Keratinocyte (primary cell): ENCODE data around the gene YAP1. TPM values are rescaled to one million over a fixed set of nuclear protein-coding genes. Genes with fewer than 3 reads are reported as not detected.

ENCODE experiments used
- DNase-seq: peaks from one replicate; pipeline ENCODE4 v3.0.0-alpha.2; 2011; ENCODE audit warnings: low read depth, missing footprints, low spot score
- FAIRE-seq: peaks from 2 replicates; lab custom pipeline; 2011; peaks lifted over from hg19 to GRCh38; lab: Jason Lieb, UNC
- H2AFZ ChIP-seq: 2 replicates; pipeline ENCODE4 v1.6.0; 2012; ENCODE audit warnings: low read length, control low read depth, inconsistent platforms; ENCODE audit not compliant: control insufficient read depth
- H3K27ac ChIP-seq: 2 replicates; pipeline ENCODE4 v1.5.1; 2011; ENCODE audit warnings: low read length; ENCODE audit not compliant: control insufficient read depth, insufficient read depth
- H3K27me3 ChIP-seq: 3 replicates; pipeline ENCODE4 v1.6.0; 2011; ENCODE audit warnings: low read length; ENCODE audit not compliant: control insufficient read depth, insufficient read depth; ENCODE audit errors: extremely low read depth
- H3K36me3 ChIP-seq, 2 experiments: 2 replicates in 1 of 2; 3 replicates in 1 of 2; pipeline ENCODE4 v1.5.1; 2011; ENCODE audit warnings: low read length in 2 of 2, mild to moderate bottlenecking in 1 of 2; ENCODE audit not compliant: control insufficient read depth in 2 of 2, insufficient read depth in 2 of 2; ENCODE audit errors: extremely low read depth in 1 of 2
- H3K4me1 ChIP-seq: 3 replicates; pipeline ENCODE4 v1.5.1; 2011; ENCODE audit warnings: low read length; ENCODE audit not compliant: control insufficient read depth, insufficient read depth; ENCODE audit errors: extremely low read depth
- H3K4me2 ChIP-seq: 3 replicates; pipeline ENCODE4 v1.6.0; 2011; ENCODE audit warnings: low read depth, low read length; ENCODE audit not compliant: control insufficient read depth, insufficient read depth; ENCODE audit errors: extremely low read depth
- H3K4me3 ChIP-seq, 3 experiments: fragments of 200-600 bp in 1 of 3; sonication (generic) in 1 of 3; 2 replicates in 2 of 3; 3 replicates in 1 of 3; pipeline ENCODE4 v1.5.1; 2011 to 2016; ENCODE audit warnings: low read length in 3 of 3, mild to moderate bottlenecking in 3 of 3, control low read depth in 2 of 3, inconsistent platforms in 1 of 3, low read depth in 1 of 3, mixed read lengths in 1 of 3, mixed run types in 1 of 3, moderate library complexity in 1 of 3; ENCODE audit not compliant: control insufficient read depth in 2 of 3, insufficient read depth in 2 of 3; ENCODE audit errors: extremely low read depth in 1 of 3
- H3K79me2 ChIP-seq: 2 replicates; pipeline ENCODE4 v1.6.0; 2012; ENCODE audit warnings: low read length; ENCODE audit not compliant: control insufficient read depth, insufficient read depth
- H3K9ac ChIP-seq: 3 replicates; pipeline ENCODE4 v1.6.0; 2011; ENCODE audit warnings: low read length; ENCODE audit not compliant: control insufficient read depth, insufficient read depth; ENCODE audit errors: extremely low read depth
- H3K9me1 ChIP-seq: 3 replicates; pipeline ENCODE4 v1.6.0; 2011; ENCODE audit warnings: low read length; ENCODE audit not compliant: control insufficient read depth, insufficient read depth; ENCODE audit errors: extremely low read depth
- H3K9me3 ChIP-seq: 2 replicates; pipeline ENCODE4 v1.5.1; 2012; ENCODE audit warnings: low read depth, low read length; ENCODE audit not compliant: control insufficient read depth
- H4K20me1 ChIP-seq: 3 replicates; pipeline ENCODE4 v1.6.0; 2011; ENCODE audit warnings: low read length; ENCODE audit not compliant: control insufficient read depth, insufficient read depth; ENCODE audit errors: extremely low read depth
- CTCF ChIP-seq, 3 experiments: IDR thresholded peaks in 1 of 3; conservative IDR thresholded peaks in 1 of 3; optimal IDR thresholded peaks in 1 of 3; 2 replicates in 2 of 3; 3 replicates in 1 of 3; pipeline versions ENCODE3 to v1.5.1; 2011; ENCODE audit warnings: low read length in 3 of 3, mild to moderate bottlenecking in 3 of 3, moderate library complexity in 2 of 3, control low read depth in 1 of 3, inconsistent platforms in 1 of 3; ENCODE audit not compliant: insufficient read depth in 2 of 3; ENCODE audit errors: extremely low read depth in 1 of 3
- EZH2 ChIP-seq: IDR thresholded peaks from one replicate; pipeline ENCODE4 v1.6.1; 2012; ENCODE audit warnings: inconsistent platforms, mild to moderate bottlenecking, low read length, moderate library complexity
- dilution Hi-C: fragments of 300-500 bp; cut with MboI; formaldehyde crosslinking; loops from one replicate; pipeline ENCODE4 v1.7.0; 2020; ENCODE audit warnings: low sequenced_read_pairs; ENCODE audit not compliant: extremely low pct_ligation_motif_present
- polyA plus RNA-seq, 5 experiments: library from polyadenylated mRNA; depleted of rRNA in 3 of 5; stranded (reverse) in 3 of 5; stranded (forward) in 1 of 5; unstranded in 1 of 5; fragments of >200 nt; gene quantifications; 1 replicate in 1 of 5; 2 replicates in 3 of 5; 3 replicates in 1 of 5; pipeline versions ENCODE4 v1.2.1 to v1.2.3, GENCODE V29; 2011 to 2012; ENCODE audit warnings: missing spikeins in 2 of 5, low read depth in 1 of 5, low replicate concordance in 1 of 5

Gene YAP1
- polyA plus RNA-seq, 1 donor (not counting 4 experiments of a cell fraction or from before 2014, with no cell fraction given) = 105 TPM

- H3K4me3 ChIP-seq = no peak overlapping the region
- H3K4me2 ChIP-seq = no peak overlapping the region
- dilution Hi-C loops = no loop called here
- H3K36me3 ChIP-seq = peaks cover 0 to 3% of the 10 kb centered on the region in 2 experiments
- H3K27ac ChIP-seq = no peak overlapping the region
- H2AFZ ChIP-seq = no peak overlapping the region
- no peak for TF ChIP-seq CTCF (optimal IDR thresholded peaks at IDR 0.05 in 1 of 3, IDR thresholded peaks at IDR 0.05 in 1 of 3, conservative IDR thresholded peaks at IDR 0.05 in 1 of 3; ENCODE audit: extremely low read depth in 1 of 3, insufficient read depth in 2 of 3, low read length in 3 of 3)
- TF ChIP-seq EZH2 = no peak
- no peak overlapping the region for H3K9ac ChIP-seq
- no peaks in the 10 kb centered on the region for H3K27me3 ChIP-seq
- DNase-seq = no peak
- peaks cover 9% of the 10 kb centered on the region for H3K4me1 ChIP-seq
- no peaks in the 10 kb centered on the region for H3K9me1 ChIP-seq
- H3K9me3 ChIP-seq = no peaks in the 10 kb centered on the region
- no peaks in the 10 kb centered on the region for H3K79me2 ChIP-seq
- no peak for FAIRE-seq
- no peaks in the 10 kb centered on the region for H4K20me1 ChIP-seq
Measured at GRCh38 chr11:102276783-102277182, 166.5 kb downstream of the YAP1 start.

- dilution Hi-C loops = no loop called here
- peak; percentile 67 for FAIRE-seq
- H3K9ac ChIP-seq = peak overlapping the region; percentile 55
Measured at GRCh38 chr11:102279641-102280170, 169.5 kb downstream of the YAP1 start.

More at GRCh38 chr11:102279641-102280170, 169.5 kb downstream of the YAP1 start:
- Histone ChIP-seq H4K20me1 (no peaks in the 10 kb centered on the region), H3K27ac (no peak overlapping the region), H3K79me2 (no peaks in the 10 kb centered on the region), H3K4me2 (peak overlapping the region; percentile 95), H3K9me3 (no peaks in the 10 kb centered on the region), H3K36me3 (peaks cover 0 to 2% of the 10 kb centered on the region in 2 experiments), H3K9me1 (no peaks in the 10 kb centered on the region), H3K27me3 (no peaks in the 10 kb centered on the region), H3K4me1 (peaks cover 9% of the 10 kb centered on the region), H2AFZ (peak overlapping the region; percentile 94), H3K4me3 (peak overlapping the region in 2 of 3 experiments; percentile 24 to 43)
- DNase-seq = no peak
- TF ChIP-seq CTCF (optimal IDR thresholded peaks at IDR 0.05 in 1 of 3, IDR thresholded peaks at IDR 0.05 in 1 of 3, conservative IDR thresholded peaks at IDR 0.05 in 1 of 3; ENCODE audit: extremely low read depth in 1 of 3, insufficient read depth in 2 of 3, low read length in 3 of 3) (peak in 1 of 3 experiments; percentile 28), EZH2 (no peak)
